HUES64 (cell line): ENCODE measurements around the gene NDUFA12. TPM values are rescaled to one million over a fixed set of nuclear protein-coding genes. Genes with fewer than 3 reads are reported as not detected.

ENCODE experiments used
- H3K27ac ChIP-seq: 2 replicates; pipeline ENCODE4 v1.7.0; 2013; ENCODE audit warnings: low read depth, low read length, inconsistent platforms
- H3K27me3 ChIP-seq: 2 replicates; pipeline ENCODE4 v1.6.1; 2013; ENCODE audit warnings: mild to moderate bottlenecking, low read length; ENCODE audit not compliant: insufficient read depth
- H3K36me3 ChIP-seq: 2 replicates; pipeline ENCODE4 v1.6.1; 2013; ENCODE audit warnings: mild to moderate bottlenecking, low read length; ENCODE audit not compliant: insufficient read depth
- H3K4me1 ChIP-seq: 2 replicates; pipeline ENCODE4 v1.6.1; 2013; ENCODE audit warnings: mild to moderate bottlenecking, low read length, moderate library complexity; ENCODE audit not compliant: insufficient read depth
- H3K4me3 ChIP-seq: 2 replicates; pipeline ENCODE4 v1.5.1; 2013; ENCODE audit warnings: mild to moderate bottlenecking, low read length, moderate library complexity
- H3K9ac ChIP-seq: 2 replicates; pipeline ENCODE4 v1.6.1; 2013; ENCODE audit warnings: mild to moderate bottlenecking, low read depth, low read length
- H3K9me3 ChIP-seq: 2 replicates; pipeline ENCODE4 v1.6.1; 2013; ENCODE audit warnings: low read depth, low read length; ENCODE audit not compliant: insufficient read depth
- WGBS: fragments of 150-250, 120-280 bp; methylation state at CpG from one replicate; pipeline ENCODE4 v1.1.7; 2013; ENCODE audit warnings: missing lambda C conversion rate; 5-methylcytosine and 5-hydroxymethylcytosine counted together
- polyA plus RNA-seq, 2 experiments: library from polyadenylated mRNA; stranded (reverse); fragments of 50-300 nt; gene quantifications; one replicate each; pipeline ENCODE4 v1.2.3, GENCODE V29; 2013

The NDUFA12 gene
- polyA plus RNA-seq (2013, experiment 1 of 2), result 127 TPM
- polyA plus RNA-seq (2013, experiment 2 of 2), result 147 TPM

DNA sequence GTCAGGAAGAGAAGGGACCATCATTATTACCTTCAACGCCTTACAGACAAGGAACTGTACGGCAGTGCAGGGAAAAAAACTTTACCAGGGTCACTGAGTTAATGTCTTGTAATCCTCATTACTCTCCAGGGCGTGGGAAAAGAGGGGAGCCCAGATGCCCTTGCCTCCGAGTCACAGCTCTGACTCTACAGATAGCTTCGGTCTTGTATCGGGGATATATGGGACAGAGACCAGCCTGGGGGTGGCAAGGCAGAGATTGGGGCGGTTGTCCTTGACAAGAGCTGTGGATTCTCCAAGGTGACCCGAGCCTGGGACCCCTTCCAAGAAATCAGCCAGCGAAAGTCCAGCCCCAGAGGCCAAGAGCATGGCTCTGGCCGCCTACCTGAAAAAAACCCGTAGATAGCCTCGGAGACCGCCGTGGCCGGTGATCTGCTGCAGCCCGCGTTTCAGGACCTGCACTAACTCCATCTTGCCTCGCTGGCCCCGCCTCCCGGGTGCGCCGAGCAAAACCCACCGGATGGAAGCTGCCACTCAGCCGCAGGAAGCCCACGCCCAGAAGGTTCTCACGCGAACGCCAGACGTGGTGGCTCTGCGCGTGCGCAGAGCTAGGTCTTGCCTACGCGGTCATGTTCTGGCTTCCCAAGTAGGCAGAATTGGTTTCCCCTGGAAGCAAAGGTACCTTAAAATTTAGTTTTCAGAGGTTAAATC is at the start of gene NDUFA12:
Gene NDUFA12 (minus strand): TSS at position 485 of the 708 bp plus-strand sequence. CDS start 17 bp downstream, at position 468.
- 0 out of 2 replicates have a peak, but pooled peaks cover 4% of the 10 kb centered on the region for H3K4me1 ChIP-seq

DNA sequence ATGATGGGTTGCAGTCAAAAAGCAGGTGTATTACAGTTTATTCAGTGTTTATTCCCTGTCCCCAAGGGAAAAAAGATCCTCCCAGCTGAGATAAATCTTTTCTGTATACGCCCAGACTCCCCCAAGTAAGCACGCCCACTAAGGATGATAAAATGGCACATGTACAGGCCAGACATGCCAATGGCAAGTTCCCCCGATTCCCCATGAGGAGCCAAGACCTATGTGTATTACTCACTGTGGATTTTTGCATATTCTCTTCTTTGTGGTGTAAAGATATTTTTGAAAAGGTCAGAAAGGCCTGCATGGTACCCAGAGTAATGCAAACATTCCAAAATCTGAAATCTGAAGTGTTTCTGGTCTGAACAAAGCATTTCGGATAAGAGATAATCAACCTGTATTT is 47.7 kb upstream of the NDUFA12 start:
- Histone ChIP-seq H3K4me1 (no peaks in the 10 kb centered on the region), H3K9me3 (no peaks in the 10 kb centered on the region), H3K27ac (no peak overlapping the region), H3K27me3 (no peaks in the 10 kb centered on the region), H3K4me3 (no peak overlapping the region), H3K9ac (no peak overlapping the region), H3K36me3 (peaks cover 92% of the 10 kb centered on the region)
- WGBS, result 92% methylated on average over 4 of the region's 4 CpGs

More for the DNA sequence above, at the start of gene NDUFA12:
- Histone ChIP-seq H3K9me3 (no peaks in the 10 kb centered on the region), H3K4me3 (peak within 1 kb of the TSS; percentile 87), H3K27me3 (no peaks in the 10 kb centered on the region), H3K36me3 (peaks cover 13% of the 10 kb centered on the region), H3K9ac (peak within 1 kb of the TSS; percentile 90), H3K27ac (peak within 1 kb of the TSS; percentile 83)
- WGBS, result under 1% methylated on average over 34 of the region's 34 CpGs

DNA sequence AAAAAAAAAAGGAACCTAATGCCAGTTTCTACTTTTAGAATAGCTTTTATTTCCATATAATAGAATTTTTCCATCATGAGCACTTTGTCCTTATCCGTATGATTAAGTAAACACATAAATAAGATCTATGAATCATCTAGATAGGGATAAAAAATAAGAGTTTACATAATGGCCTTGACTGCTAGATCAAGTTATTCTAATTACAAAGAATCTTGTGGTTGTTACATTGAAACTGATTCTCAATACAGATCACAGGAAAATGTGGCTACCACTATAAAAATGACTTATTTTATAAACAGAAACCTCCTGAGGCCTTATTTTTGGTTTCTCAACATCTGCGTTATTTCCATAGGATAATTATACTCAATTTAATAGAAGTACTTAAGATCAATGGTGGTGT is 34.4 kb upstream of the NDUFA12 start:
- Histone ChIP-seq H3K4me3 (no peak overlapping the region), H3K27ac (no peak overlapping the region), H3K36me3 (peaks cover 97% of the 10 kb centered on the region), H3K27me3 (no peaks in the 10 kb centered on the region), H3K9me3 (no peaks in the 10 kb centered on the region), H3K9ac (no peak overlapping the region), H3K4me1 (no peaks in the 10 kb centered on the region)
- no CpG with 5 or more reads among the region's 2 CpGs for WGBS

DNA sequence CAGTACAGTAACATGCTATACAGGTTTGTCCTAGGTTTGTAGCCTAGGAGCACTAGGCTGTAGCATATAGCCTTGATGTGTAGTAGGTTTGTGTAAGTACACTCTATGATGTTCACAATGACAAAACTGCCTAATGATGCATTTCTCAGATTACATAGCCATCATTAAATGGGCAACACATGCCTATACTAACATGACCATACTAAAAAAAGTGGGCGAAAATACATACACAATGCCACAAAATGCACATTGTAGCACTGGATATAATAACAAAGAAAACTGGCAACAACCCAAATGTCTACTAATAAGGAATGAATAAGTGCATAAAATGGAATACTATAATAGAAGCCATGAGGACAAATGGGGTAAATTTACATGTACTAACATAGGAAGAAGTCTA is 31.3 kb upstream of the NDUFA12 start:
- peaks cover 96% of the 10 kb centered on the region for H3K36me3 ChIP-seq

DNA sequence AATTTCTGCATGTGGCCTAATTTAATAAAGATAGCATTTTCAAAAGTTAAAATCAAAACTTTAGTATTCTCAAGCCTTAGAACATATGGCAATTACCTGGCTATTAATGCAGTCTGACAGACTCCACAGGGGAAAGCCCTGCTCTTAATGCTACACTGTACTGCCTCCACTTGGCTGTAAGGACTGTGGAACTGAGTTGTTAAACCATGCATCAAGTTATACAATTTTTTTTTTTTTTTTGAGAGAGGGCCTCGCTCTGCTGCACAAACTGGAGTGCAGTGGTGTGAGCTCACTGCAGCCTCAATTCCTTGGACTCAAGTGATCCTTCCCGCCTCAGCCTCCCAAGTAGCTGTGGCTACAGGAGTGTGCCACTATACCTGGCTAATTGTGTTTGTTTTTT is 19.0 kb upstream of the NDUFA12 start:
- no peaks in the 10 kb centered on the region for H3K9me3 ChIP-seq
- H3K4me1 ChIP-seq, result no peaks in the 10 kb centered on the region
- H3K27ac ChIP-seq, result no peak overlapping the region
- peaks cover 62% of the 10 kb centered on the region for H3K36me3 ChIP-seq
- 90% methylated on average over 2 of the region's 2 CpGs for WGBS
- no peaks in the 10 kb centered on the region for H3K27me3 ChIP-seq
- no peak overlapping the region for H3K4me3 ChIP-seq
- H3K9ac ChIP-seq, result no peak overlapping the region

More for the DNA sequence above, 31.3 kb upstream of the NDUFA12 start:
- WGBS, result 93% methylated on average over 1 of the region's 1 CpG
- Histone ChIP-seq H3K9me3 (no peaks in the 10 kb centered on the region), H3K9ac (no peak overlapping the region), H3K27ac (no peak overlapping the region), H3K4me3 (no peak overlapping the region), H3K27me3 (no peaks in the 10 kb centered on the region), H3K4me1 (no peaks in the 10 kb centered on the region)

DNA sequence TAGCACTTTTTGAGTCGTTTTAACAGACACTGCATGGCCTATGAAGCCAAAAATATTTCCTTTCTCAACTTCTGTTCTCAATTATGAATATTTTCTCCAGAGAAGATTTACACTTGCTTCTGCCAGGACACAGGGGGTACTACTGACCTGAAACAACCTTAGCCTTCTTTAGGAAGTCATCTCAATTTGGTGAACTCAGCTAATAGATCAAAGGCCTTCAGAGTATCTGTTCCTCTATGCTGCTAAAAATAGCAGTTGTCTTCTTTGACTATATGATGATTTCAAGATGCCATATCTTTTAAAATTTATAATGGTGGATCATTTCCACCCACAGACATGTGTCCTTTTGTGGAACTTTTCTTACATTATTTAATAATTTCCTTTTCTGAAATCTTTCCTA is 14.0 kb upstream of the NDUFA12 start:
- no peak overlapping the region for H3K27ac ChIP-seq
- no peak overlapping the region for H3K9ac ChIP-seq
- no peaks in the 10 kb centered on the region for H3K4me1 ChIP-seq
- H3K27me3 ChIP-seq, result no peaks in the 10 kb centered on the region
- H3K36me3 ChIP-seq, result peaks cover 23% of the 10 kb centered on the region
- no peaks in the 10 kb centered on the region for H3K9me3 ChIP-seq
- WGBS, result 75% methylated on average over 1 of the region's 1 CpG
- no peak overlapping the region for H3K4me3 ChIP-seq

DNA sequence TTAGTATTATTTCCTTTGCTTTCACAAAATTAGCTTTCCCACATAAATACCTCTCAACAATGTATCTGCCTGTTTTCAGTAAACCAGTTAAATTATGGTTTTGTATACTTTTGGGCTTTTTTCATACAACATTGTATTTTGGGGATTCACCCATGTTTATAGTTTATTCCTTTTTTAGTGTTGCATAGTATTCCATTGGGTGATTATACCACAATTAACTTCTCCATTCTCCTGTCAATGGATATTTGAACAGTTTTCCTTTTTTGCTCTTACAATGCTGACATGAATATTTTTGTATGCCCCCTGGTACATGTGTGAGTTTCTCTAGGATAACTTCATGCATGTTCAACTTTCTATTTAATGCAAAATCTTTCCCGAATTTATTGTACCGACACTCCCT is 12.6 kb upstream of the NDUFA12 start:
- H3K27ac ChIP-seq, result no peak overlapping the region
- H3K4me1 ChIP-seq, result no peaks in the 10 kb centered on the region
- peaks cover 11% of the 10 kb centered on the region for H3K36me3 ChIP-seq
- H3K9me3 ChIP-seq, result no peaks in the 10 kb centered on the region
- H3K27me3 ChIP-seq, result no peaks in the 10 kb centered on the region
- H3K4me3 ChIP-seq, result no peak overlapping the region
- no peak overlapping the region for H3K9ac ChIP-seq
- WGBS, result 100% methylated on average over 2 of the region's 2 CpGs

DNA sequence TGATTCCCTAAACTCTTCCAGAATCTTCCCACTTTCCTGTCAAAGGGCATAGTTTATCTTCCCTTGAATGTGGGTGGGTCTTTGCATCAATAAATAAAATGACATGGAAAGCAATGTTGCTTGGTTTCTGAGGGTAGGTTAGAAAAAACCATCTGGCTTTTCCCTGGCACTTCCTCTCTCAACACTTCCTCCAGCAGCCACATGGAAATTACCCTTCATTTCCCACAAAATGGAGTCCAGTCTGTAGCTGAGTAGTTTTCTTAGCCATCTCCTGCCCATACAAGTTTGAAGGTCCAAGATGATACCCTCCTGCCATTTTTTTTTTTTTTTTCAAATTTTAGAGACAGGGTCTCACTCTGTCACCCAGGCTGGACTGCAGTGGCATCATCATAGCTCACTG is 11.1 kb upstream of the NDUFA12 start:
- Histone ChIP-seq H3K4me1 (no peaks in the 10 kb centered on the region), H3K9ac (no peak overlapping the region), H3K9me3 (no peaks in the 10 kb centered on the region)

DNA sequence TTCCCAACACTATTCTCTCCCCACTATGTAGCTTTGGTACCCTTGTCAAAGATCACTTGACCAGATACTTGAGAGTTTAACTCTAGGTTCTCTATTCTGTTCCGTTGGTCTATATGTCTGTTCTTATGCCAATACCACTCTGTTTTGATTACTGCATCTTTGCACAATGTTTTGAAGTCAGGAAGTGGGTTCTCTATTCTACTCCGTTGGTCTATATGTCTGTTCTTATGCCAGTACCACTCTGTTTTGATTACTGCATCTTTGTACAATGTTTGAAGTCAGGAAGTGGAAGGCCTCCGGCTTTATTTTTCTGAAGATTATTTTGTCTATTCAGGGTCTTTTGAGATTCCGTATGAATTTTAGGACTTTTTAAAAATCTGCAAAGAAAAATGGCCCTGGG is 2.7 kb upstream of the NDUFA12 start:
- H3K27ac ChIP-seq, result no peak overlapping the region
- H3K9ac ChIP-seq, result no peak overlapping the region
- 98% methylated on average over 4 of the region's 4 CpGs for WGBS

More for the DNA sequence above, 11.1 kb upstream of the NDUFA12 start:
- Histone ChIP-seq H3K27ac (no peak overlapping the region), H3K4me3 (no peak overlapping the region), H3K27me3 (no peaks in the 10 kb centered on the region), H3K36me3 (peaks cover 1% of the 10 kb centered on the region; the same call in 1 of the 2 replicates)

DNA sequence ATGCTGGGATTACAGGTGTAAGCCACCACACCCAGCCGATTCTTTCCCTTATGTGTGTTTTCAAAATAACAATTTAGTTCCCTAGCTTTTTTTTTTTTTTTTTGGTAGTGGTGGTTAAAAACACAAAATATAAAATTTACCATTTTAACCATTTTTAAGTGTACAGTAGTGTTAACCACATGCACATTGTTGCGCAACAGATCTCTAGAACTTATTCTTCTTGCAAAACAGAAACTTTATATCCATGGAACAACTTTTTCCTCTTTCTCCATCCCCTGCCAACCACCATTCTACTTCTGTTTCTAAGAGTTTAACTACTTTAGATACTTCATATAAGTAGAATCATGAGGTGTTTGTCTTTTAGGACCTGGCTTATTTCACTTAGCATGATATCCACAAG is 1.1 kb upstream of the NDUFA12 start:
- Histone ChIP-seq H3K27me3 (no peaks in the 10 kb centered on the region), H3K9ac (no peak overlapping the region), H3K9me3 (no peaks in the 10 kb centered on the region), H3K4me3 (no peak overlapping the region), H3K36me3 (peaks cover 13% of the 10 kb centered on the region), H3K27ac (no peak overlapping the region), H3K4me1 (0 out of 2 replicates have a peak, but pooled peaks cover 4% of the 10 kb centered on the region)
- WGBS, result 96% methylated on average over 1 of the region's 2 CpGs

More for the DNA sequence above, 2.7 kb upstream of the NDUFA12 start:
- Histone ChIP-seq H3K9me3 (no peaks in the 10 kb centered on the region), H3K36me3 (peaks cover 2% of the 10 kb centered on the region; the same call in 1 of the 2 replicates), H3K27me3 (no peaks in the 10 kb centered on the region), H3K4me3 (no peak overlapping the region), H3K4me1 (0 out of 2 replicates have a peak, but pooled peaks cover 4% of the 10 kb centered on the region)

DNA sequence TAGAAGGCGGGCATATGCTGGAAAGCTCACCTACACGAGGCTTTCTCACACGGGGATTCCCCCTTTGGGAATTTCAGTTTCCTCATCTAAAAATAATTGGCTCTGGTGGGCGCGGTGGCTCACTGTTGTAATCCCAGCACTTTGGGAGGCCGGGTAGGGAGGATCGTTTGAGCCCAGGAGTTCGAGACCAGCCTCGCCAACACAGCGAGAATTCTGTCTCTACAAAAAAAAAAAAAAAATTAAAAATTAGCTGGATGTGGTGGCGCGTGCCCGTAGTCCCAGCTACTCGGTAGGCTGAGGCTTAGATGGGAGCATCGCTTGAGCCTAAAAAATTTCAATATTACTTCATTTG is 400 bp upstream of the NDUFA12 start:
- H3K9ac ChIP-seq, result no peak overlapping the region
- H3K27ac ChIP-seq, result peak overlapping the region; percentile 36; the same call in 1 of the 2 replicates
- peaks cover 13% of the 10 kb centered on the region for H3K36me3 ChIP-seq
- 78% methylated on average over 15 of the region's 15 CpGs for WGBS
- no peaks in the 10 kb centered on the region for H3K27me3 ChIP-seq
- H3K4me3 ChIP-seq, result peak overlapping the region; percentile 87
- H3K4me1 ChIP-seq, result 0 out of 2 replicates have a peak, but pooled peaks cover 4% of the 10 kb centered on the region
- no peaks in the 10 kb centered on the region for H3K9me3 ChIP-seq
